LNCAP (cell line): ENCODE measurements around the gene NT5C3A.

Experiments
- CTCF ChIP-seq: fragments of 450-650 bp; IDR thresholded peaks from 2 replicates; pipeline ENCODE4 v1.5.1; 2017; ENCODE audit warnings: mild to moderate bottlenecking

NT5C3A gene

DNA sequence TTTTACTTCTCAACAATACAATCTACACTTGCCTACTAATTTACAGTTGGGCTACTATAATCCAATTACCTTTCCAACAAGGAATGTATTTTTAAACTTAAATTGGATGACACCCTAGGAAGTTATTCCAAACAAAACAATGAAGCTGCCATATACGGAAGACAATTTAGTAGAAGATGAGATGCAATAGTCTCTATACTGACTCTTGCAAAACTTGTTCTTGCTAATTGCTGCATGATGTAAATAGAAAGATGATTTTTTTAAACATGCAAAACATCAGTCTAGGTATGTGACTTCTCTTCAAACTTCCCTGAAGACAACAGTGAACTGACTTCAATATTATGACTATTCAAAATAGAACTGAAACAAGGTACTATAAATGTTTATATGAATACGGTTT, 17.6 kb downstream of the NT5C3A start:
- no peak for TF ChIP-seq CTCF

- TF ChIP-seq CTCF = peak; percentile 50
Measured at GRCh38 chr7:33044401-33044718, 18.2 kb downstream of the NT5C3A start.

DNA sequence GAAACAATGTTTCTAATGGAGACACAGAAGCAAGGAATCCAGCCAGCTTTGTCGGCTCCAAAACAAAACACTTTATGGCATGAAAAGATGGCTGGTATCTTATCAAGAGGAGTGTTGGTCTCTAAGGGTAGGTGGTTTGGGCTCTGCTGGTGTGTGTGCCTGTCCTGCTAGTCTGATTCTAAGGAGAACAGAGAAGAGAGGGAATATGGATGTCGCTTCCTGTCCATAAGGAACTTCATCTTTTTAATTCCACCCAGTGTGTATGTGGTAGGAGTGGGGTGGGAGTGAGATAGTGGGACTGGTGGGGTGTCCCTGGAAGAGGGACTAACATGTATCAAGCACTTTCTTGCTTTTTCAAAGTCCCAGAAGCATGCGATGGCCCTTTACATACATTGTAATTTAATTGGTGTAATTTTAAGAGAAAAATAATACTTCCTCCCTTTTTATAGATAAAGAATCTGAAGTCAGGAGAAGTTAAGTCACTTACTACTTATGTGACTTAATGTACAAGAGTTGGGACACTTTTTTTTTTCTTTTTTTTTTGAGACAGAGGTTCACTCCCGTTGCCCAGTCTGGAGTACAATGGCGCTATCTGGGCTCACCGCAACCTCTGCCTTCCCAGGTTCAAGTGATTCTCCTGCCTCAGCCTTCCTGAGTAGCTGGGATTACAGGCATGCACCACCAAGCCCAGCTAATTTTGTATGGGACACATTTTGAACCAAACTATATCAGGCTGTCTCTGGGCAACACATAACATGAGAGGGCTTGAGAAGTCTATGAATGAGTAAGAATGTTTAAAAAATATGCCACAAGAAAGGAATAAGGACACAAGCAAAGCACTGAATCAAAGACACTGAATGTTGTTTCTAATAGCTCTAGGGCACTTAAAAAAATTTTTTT, 18.8 kb downstream of the NT5C3A start:
- TF ChIP-seq CTCF = no peak

DNA sequence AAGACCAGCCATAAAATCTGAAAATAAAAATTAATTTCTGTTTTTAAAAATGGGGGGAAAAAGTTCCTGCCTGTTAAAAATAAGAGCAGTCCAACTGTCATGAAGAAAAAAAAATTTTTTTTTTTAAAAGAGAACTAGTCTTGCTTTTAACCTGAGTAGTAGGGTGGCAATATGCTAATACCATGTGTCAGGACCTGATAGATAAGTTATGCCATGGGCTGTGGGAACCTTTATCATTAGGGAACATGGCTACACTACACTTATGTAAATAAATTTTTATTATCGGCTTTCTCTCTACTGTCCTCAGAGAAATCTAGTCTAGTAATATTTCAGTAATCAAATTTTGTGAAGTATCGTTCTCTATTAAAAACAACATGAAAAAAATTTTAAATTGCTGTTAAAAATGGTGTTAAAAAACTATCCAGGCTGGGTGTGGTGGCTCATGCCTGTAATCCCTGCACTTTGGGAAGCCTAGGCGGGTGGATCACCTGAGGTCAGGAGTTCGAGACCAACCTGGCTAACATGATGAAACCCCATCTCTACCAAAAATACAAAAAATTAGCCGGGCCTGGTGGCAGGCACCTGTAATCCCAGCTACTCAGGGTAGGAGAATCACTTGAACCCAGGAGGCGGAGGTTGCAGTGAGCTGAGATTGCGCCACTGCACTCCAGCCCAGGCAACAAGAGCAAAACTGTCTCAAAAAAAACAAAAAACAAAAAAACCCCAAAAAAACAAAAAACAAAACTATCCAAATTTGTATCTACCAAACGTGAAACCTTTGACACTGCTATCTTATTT, 20.7 kb downstream of the NT5C3A start:
- no peak for TF ChIP-seq CTCF

DNA sequence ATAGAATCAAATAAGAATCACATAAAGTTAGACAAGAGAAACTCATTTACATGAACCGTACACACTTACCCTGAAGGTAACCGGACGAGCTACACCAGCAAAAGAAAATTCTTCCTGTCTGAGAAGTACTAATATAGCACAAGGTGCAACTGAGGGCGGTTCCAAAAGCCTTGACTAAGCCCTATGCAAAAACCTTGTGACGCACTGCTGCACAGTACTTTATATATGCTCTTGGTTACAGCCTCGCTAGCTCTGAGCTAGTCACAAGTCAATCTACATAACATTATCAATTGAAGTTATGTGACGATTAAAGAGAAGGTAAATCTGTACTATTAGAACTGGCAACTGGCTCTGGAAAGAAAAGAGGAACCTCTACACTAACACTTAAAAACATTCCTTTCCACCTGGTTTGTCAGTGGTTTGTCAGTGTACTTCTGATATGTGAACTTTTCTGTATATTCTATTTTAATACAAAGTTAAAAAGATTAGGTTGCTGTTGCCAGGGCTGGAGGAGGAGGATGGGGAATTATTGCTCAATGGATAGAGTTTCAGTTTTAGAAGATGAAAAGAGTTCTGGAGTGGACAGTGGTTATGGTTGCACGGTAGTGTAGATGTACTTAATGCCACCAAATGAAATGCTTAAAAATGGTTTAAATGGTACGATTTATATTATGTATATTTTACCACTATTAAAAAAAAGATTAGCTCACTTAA, 21.6 kb downstream of the NT5C3A start:
- no peak for TF ChIP-seq CTCF

- TF ChIP-seq CTCF = no peak
Measured at GRCh38 chr7:33039903-33040292, 22.7 kb downstream of the NT5C3A start.

DNA sequence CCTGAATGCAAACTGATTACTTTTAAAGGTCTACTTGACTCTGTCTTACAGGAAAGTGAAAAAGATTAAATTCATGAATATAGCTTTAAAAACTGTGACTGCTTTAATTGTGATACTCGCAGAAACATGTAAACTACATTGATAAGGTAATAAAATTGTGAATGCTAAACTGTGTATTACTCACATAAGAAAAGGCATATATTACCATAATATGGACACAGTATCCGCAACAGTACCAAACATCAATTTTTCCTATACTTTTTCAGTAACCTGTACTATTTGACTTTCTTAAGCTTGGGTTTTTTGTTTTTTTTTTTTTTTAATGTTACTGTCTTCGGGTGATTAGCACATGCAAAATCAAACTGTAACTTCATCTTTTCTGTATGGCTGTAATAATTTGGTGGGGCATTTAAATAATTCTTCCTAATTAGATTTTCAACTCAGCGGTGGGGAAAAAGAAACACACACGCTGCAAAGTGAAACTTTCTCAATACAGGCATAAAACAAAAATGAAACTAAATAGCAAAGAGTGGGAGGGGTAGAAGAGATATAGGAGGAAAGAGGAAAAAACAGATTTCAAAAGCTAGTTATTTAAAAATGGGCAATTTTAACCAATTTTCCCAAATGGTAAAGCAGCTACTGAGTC, 23.2 kb downstream of the NT5C3A start:
- no peak for TF ChIP-seq CTCF
